ENCODE results near the gene ABLIM2.

ABLIM2 gene

DNA sequence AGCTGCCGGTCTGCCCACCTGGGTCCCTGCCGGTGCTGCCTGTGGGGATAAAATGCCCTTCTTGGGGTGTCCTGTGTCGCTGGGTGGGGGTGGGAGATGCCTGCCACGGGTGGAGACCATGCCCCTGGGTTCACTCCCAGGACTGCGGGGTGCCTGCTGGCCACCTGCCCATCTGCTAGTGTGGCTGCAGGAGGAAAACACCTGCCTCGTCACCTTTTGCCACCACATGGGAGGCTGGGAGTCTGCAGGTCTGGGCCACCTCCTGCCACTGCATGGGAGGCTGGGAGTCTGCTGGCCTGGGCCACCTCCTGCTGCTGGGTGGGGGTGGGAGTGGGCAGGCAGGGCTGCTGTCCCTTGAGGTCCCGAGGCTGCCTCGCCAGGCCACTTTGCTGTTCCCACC, 160.2 kb downstream of the ABLIM2 start:
- DNase-seq = no peak

DNA sequence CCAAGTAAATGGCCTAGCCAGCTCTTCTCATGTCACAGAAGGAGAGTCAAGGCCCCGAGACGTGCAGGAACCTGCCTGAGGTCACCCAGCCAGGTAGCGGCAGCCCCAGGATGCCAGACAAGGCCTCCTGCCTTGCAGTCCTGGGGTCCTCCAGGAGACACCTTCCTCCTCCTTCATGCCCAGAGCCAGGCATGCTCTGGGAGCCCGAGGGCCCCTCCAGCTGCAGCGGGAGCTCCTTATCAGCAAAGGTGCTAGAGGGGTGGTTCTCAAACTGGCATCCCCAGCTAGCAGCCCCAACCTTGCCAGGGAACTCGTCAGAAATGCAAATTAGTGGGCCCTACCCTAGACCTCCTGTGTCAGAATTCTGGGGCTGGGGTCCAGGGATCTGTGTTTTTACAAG, 162.7 kb downstream of the ABLIM2 start:
- DNase-seq = no peak

DNA sequence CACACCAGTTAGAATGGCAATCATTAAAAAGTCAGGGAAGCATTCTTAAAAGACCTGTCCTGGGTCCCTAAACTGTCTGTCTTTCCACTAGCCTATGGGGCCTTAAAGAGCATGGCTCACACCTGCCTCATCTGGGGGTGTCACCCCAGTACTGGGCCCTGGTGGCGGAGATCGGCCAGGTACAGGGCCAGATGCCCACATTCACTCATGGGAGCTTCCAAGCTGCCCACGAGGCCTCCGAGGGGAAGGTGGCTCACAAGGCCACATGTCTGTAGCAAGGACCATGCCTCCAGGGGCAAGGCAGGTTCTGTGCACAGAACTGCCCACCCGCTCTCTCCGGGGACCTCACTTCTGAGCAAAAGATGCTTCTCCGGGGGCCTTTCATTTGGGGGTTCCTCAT, 163.5 kb downstream of the ABLIM2 start:
- DNase-seq = no peak

DNA sequence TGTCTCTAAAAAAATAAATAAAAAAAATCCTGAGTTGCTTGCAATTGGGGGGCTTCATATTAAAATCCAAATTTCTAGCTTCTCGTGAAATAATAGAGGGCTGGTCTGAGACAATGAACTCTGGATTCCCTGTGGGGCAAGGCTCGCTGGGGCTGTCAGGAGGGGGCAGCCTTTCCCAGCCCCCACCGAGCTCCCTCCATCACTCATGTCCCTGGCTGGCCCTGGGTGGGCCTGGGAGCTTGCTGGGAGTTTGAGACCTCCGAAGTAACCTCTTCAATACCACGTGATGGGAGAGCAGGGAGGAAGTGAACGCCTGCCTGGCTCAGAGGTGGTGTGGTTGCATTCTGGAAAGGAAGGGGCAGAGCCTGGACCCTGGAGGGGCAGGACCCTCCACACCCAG, 164.9 kb downstream of the ABLIM2 start:
- no peak for DNase-seq

DNA sequence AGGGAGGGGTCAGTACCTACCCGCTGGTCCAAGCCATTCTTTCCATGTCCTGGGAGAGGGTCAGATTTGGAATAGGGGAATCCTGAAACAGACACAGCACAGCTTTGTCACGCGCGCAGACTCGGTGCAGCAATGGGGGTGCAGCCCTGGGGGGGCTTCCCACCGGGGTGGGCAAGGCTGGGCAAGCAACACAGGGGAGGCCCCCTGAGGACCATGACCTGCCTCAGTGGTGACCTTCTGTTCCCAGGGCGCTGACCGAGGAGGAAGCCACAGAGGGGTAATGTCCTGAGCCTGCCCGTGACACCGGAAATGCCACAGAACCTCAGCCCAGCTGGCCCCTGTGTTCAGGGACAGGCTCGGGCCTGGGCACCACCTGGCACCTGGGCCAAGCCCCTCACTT, 165.8 kb downstream of the ABLIM2 start:
- DNase-seq = no peak

DNA sequence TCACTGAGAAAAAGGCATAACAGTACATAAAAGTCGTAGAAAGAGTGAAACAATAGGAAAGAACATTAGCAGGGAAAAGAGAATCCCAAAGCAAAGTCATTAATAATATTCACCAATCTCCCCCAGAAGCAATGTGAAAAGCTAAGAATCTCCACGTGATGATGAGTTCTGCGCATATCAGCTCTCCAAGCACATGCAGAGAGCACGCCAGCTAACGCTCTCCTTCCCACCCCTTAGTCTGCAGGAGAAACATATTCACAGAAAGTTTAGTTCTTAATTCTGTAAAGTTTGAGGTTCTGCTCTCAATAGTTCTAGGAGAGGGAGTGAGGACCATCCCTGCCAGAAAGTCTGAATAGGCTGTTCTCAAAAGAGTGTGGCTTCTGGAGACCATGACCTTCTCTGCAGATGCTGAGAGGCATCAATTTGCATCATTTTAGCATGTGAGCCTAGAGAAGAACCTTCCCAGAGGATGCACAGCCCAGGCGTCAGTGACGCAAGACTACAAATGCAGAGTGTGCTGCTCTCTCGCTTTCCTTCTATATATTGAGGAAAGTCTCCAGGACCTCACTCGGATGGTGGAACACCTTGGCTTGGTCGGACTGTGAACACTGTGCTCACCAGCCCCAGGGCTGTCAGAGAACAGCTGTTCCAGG, 167.7 kb downstream of the ABLIM2 start:
- no peak for DNase-seq

DNA sequence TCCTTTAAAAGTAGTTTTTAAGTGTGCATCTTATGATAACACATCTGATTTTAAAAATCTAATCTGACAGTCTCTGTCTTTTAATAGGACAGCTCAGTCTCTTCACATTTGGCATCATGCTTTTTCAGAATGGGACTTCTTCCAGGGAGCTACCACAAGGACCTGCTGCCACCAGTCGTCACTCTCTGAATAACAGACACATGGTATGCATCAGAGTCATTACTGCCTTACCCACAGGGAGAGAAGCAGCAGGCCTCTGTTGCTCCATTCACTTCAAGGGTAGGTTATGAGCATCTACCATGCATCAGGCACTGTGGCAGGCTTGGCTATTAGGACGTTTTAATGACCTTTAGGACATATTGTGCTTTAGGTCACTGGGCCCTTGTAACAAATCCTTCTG, 169.0 kb downstream of the ABLIM2 start:
- DNase-seq = no peak

DNA sequence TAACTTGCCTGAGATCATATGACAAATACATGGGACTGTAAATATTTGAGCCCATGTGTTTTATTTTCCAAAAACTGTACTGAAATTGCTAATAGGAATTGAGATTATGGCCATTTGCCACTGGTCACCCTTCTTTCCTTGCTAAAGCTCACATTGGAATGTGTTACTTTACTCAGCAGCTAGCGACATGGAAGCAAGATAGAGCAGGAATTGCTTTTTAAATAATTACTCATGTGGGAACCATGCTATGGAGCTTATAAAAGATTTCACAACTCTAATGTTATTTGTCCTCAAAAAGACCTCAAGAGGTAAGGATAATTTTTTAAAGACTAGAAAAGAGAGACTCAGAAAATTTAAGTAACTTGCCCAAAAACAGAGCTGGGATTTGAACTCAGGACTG, 170.2 kb downstream of the ABLIM2 start:
- DNase-seq = no peak

DNA sequence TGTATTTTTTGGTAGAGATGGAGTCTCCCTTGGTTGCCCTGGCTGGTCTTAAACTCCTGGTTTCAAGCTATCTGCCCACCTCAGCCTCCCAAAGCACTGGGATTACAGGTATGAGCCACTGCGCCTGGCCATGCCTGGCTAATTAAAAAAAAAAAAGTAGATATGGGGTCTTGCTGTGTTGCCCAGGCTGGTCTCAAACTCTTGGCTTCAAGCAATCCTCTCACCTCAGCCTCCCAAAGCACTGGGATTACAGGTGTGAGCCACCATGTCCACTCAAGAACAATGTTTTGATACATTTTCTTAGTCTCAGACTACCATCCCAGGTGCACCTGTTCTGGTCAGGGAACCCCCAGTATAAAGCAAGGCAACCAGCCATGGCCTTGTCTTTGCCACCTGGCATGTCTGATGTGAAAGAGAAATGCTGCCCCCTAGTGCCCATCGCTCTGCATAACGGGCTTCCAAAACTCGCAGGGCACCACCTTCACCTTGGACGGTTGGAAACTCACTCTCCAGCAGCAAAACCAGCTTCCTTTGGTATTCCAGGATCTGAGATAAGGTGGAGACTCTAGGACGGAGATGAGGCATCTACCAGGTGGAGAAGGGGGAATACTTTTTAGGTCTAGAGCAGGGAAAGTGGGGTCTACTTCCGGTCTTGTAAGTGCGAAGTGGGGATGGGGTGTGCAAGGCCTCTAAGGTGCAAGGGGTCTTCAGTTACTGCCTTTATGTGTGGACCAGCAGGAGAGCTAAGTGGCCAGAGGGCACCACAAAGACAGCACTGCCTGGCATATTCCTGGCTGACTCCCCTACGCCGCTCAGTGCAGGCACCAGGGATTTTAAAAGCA, 171.2 kb downstream of the ABLIM2 start:
- DNase-seq = peak; percentile 50

DNA sequence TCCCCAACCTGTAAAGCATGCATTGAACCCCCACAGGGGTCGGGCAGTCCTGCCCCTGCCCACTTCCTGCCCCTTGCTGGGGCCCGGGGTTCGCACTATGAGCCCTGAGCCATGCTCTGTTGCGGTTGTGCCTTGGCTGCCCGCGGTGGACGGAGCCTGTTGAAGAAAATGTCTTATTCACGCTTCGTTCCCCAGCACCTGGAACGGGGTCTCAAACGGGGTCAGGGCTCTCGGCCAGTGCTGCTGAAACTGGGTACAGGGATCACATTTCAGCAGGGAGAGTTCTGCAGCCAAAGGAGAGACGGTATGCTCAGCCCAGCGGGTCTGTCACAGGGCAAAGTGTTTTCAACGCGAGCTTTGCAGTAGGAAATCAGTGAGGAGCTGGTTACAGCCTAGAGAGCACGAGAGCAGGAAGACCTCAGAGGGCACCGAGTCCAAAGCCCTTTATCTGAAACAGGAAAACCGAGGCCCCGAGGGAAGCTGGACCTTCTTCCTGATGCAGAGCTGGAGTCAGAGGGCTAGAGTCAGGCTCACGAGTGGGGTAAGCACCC, 172.6 kb downstream of the ABLIM2 start:
- no peak for DNase-seq

DNA sequence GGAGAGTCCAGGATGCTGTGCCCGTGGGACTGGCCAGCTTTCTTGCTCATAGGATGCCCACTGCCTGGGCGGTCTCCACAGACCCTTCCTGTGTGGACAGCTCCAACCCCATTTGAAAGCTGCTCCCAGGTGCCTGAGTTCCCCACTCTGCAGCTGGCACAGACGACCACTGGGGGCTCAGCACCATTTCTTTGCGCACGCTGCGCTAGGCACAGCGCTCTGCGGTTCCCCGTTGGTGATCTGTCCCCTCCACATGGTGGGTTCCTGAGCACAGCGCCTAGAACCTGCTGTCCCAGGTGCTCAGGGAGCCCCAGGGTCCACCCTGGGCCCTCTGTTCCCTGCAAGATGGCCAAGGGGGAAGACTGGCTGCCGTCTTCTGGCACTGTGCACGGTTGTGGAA, 173.5 kb downstream of the ABLIM2 start:
- no peak for DNase-seq

DNA sequence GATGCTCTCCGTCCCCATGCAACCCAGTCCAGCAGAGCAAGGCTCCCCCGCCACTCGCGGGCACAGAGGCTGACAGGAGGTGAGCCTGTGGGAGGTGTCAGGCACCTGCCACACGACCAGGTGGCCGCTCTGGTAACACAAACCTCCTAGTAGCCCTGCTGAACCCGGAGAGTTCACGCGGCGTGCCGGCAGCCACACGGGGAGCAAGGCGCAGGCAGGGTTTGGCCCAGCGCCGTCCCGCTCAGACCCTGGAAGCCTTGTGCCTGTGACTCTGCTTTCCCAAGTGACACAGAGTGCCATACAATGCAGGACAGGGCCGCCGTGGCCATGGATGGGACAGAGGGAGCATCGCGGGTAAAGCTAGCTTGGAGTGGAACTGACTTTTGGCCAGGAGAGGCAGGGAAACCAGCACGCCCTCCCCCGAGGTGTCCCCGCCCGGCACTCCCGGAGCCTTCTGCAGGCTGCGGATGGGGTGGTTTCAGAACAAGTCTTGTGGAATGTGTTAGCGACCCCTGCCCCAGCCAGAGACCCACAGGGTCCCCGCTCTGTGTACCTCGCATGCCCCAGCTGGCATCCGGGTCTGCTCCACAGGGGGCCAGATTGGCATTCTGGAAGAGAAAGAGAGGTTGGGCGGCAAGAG, 174.2 kb downstream of the ABLIM2 start:
- no peak for DNase-seq

DNA sequence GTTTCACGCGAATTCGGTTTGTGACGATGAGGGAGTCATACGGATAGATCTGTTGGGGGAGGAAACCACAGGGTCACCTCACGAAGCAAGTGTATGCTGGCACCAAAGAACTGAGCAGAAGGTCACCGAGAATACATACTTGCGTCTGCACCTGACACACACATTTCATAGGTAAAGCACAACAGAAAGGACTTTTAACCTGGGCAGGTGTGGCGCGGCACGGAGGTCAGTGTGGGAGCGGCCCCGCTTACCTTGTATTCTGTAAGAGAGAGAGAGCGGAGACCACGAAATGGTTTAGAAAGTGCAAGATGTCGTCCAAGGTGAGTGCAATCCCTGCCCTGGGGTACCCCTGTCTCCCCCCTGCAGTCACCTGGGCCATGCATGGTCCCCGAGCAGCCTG, 175.3 kb downstream of the ABLIM2 start:
- no peak for DNase-seq

DNA sequence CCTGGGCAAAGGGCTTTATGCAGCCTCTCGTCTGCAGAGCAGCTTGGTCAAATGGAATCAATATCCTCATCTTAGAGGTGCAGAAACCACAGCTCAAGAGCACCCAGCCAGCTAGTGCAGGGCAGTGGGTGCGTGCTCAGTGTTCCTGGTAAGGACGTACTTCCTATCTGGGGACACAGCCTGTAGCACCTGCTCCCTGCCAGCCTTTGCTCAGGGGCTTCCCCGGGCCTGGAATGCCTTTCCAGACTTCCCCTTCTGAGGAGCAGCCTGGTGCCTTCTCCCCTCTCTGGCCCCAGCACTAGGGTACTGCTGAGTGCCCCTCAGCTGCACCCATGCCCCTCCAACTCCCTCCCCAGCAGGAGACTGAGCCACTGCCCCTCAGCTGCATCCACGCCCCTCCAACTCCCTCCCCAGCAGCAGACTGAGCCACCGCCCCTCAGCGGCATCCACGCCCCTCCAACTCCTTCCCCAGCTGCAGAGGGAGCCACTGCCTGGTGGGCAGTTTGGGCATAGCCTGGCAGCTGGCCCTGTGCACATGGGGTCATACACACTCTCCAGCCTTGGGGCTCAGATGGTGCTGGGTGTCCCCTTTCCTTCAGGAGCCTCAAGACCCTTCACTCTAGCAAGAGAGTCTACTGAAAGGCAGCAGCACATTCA, 176.7 kb downstream of the ABLIM2 start:
- no peak for DNase-seq

DNA sequence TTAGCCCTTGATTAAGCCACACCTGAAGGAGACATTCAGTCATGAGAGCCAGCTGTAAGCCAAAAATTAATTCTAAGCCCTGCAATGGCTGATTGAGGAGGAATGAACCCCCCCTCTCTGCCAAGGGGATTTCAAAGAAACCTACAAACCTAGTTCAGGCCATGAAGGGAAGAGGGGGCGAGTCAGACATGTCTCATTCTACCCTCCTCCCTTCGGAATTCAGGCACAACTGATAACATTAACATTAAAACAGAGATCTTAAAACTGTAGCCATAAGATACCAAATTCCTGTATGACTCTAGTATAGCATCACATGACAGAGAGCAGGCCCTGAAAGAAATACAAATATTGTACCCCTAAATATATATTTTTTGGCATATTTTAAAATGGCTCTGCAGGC, 178.6 kb downstream of the ABLIM2 start:
- DNase-seq = no peak

DNA sequence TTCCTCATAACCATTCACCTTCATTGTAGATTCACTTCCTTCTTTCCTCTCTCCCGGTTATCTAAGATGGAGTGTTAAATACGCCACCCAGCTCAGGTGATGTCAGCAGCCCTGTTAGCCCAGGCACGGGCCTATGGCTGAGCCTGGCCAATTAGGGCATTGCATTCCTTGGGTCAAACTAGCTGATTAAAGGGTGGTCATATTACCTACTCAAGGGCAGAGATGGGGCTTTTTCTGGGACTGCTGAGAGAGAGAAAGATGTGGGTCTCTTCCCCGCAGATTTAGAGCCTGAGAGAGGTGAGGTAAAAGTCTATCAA, 179.0 kb downstream of the ABLIM2 start:
- DNase-seq = no peak

DNA sequence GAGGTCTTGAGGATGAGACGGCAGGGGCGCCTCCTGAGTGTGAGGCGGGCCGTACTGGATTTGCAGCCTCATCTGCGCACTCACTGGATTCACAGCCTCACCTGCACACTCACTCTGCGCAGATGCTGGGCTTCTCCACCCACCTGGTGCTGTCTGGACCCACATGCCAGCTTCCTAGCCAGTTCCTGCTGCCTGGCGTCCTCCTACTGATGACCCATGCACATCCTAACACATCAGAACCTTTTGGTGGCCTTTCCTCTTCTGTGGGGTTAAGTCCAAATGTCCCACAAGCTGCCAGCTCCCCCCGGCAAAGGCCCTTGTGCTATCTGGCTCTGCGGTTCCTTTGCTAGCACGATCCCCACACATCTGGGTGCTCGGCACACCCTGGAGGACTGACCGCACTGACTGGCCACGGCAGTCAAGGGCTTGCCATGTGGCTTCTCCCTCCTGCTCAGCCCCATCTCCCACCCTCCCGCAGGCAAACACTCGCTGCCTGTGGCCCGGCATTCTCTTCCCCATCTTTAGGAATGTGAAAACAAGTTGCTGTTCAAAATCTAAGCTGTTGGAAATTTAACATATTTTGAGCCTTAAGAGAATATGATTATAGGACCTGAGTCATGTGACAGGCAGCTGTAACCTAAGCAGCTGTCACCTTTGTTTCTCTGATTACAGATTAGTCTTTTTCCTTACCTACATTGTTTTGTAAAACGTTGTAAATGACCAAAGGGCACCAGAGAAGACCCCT, 179.5 kb downstream of the ABLIM2 start:
- DNase-seq = no peak

DNA sequence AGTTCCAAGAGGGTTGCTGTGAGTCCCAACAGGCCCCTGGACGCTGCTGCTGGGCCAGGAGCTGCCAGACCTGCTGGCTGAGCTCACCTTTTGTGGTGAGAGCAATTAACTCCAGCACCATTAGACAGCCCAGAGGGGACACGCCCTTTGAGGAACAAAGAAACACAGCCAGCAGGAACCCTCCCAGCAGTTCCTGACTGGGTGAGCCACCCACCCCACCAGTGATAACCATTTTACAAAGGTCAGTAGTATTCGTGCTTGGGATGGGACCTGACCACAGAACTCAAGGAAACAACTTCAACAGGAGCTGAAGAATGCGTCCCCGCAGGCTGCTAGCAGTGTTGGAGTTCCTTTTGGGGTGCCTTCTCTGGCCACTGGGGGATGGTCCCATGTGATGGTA, 180.1 kb downstream of the ABLIM2 start:
- peak; percentile 43 for DNase-seq

DNA sequence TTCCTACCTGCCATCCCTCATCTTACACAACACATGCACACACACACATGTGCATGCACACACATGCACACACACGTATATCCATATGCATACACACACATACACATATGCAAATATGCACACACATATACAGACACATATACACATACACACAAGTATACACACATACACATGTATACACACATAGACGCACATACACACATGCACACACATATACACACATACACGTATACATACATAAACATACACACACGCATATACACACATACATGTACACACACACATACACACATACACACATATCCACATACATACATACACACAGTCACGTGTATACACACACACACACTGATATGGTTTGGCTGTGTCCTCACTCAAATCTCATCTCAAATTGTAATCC, 182.0 kb downstream of the ABLIM2 start:
- no peak for DNase-seq

DNA sequence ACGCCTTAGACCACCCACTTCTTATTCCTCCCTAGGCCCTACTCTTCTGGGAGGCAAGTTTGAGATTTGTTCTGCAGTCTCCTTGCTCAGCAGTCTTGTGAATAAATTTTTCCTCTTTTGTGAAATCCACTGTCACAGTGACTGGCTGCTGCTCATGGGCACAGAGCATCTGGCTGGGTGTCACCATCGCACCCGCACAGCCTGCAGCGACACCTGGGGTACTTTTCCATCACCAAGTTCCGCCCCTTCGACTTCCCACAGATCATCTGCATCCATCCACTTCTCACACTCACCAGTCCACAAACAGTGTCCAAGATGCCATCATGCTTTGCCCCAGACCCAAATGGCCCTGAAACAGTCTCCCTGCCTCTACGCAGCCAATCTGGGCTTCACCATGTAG, 182.6 kb downstream of the ABLIM2 start:
- DNase-seq = no peak

DNA sequence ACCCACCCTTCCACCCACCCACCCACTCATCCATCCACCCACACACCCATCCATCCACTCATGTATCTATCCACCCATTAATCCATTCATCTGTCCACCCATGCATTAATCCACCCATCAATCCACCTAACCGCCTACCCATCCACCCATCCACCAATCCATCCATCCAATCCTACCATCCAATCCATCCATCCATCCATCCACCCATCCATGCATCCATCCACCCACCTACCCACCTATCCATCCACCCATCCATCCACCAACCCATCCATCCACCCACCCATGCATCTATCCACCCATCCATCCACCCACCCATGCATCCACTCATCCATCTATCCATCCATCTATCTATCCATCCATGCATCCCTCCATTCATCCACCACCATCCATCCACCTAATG, 184.2 kb downstream of the ABLIM2 start:
- no peak for DNase-seq

DNA sequence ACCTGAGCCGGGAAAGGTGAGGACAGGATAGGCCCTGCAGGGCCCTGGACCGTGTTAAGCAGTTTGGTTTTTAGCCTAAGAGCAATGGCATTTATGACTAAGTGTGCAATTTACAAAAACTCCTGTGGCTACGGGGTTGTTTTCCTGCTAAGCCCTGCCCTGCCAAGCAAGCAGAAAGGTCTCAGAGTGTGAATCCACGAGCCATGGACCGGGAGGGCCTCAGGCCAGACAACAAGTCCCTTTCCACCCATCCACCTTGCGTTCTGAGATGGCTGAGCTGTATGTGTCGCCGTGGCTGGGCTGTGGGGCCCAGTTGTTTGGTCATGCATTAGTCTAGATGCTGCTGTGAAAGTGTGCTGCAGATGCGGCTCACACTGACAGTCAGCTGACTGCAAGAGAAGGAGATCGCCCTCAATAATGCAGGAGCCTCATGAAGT, 185.1 kb downstream of the ABLIM2 start:
- no peak for DNase-seq

All from NCI-H526 treated with DMSO at 0.1 percent for 48 hours (cell line).